Measurements from ENCODE around the gene NAV1.

The NAV1 gene

DNA sequence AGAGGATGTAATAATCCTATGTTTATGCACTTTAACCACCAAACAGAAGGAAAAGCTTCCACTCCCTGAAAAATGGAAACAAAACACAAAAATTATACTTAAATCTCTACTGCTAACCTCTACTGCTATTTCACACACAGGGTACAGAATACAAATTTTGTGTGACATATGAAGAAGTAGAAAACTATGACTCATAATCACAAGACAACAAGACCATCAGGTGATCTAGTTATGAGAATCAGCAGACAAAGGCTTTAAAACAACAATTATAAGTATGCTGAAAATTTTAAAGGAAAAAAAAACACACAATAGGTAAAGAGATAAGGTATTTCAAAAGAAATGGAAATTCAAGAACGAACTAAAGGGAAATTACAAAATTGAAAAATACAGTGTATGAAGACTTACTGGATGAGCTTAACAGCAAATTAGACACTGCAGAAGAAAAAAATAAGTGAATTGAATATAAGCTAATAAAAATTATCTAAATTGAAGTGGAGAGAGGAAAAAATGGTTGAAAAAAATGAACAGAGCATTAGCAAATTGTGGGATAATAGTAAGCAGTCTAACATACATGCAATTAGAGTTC lies 13.6 kb upstream of the NAV1 start:
- no peak for FAIRE-seq

DNA sequence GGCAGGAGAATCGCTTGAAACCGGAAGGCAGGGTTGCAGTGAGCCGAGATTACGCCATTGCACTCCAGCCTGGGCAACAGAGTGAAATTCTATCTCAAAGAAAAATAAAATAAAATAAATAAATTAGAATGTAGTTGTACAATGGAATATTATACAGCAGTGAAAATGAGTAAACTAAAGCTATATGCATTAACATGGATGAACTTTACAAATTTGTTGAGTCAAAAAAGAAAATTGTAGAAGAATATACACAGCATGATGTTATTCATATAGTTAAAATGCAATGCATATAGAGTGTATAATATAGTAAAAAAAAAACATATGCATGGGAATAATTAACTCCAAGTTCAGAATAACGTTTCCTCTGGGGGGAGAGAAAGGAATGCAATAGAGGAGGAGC lies 11.0 kb upstream of the NAV1 start:
- FAIRE-seq = no peak

DNA sequence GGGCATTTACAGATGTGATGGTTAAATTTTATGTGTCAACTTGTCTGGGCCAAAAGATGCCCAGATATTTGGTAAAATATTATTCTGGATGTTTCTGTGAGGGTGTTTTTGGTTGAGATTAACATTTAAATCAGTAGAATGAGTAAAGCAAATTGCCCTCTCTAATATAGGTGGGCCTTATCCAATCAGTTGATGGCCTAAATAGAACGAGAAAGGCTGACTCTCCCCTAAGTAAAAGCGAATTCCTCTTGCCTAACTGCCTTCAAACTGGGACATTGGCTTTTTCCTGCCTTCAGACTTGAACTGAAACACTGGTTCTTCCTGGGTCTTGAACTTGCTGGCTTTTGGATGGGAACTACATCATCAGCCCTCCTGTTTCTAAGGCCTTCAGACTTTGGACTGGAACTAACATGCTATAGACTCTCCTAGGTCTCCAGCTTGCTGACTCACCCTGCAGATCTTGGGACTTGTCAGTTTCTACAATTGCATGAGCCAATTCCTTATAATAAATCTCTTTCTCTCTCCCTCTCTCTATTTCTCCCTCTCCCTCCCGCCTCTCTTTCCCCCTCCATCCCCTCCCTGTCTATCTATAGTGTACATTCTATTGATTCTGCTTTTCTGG lies 10.2 kb upstream of the NAV1 start:
- FAIRE-seq = no peak

DNA sequence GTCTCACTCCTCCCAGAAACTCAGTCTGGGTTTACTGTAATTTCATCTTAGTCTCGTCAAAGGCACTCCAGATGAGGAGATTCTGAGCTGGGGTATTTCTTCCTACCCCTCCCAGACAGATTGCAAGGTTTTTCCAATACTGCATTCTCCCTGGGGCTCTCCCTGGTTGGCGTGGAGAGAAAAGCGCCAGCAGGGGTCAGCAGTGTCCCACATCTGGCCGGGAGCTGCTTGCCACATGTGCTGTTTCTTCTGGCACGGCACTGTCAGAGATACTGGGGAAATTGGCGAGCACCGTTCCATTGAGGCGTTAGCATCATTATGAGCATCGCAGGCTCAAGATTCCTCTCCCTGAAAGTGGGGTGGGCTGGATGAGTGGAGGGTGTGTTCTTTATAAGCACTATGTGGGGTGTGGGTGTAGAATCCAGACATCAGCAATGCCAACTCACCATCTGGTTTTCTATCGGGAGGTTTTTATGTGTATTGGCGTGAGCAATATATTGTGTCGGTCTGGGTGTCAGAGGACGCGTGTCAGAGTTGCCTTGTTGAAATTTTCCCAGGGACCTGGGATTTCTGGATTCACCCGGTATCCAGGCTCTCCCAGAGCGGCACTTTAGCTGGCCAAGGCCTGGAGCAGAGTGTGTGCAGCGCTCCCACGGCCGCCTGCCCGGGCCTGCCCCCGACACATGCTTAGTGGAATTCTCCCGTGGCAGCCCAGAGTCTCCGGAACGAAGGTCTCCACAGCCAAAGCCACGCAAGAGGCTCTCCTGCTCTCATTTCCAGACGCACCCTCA lies 8.0 kb upstream of the NAV1 start:
- no peak for FAIRE-seq

DNA sequence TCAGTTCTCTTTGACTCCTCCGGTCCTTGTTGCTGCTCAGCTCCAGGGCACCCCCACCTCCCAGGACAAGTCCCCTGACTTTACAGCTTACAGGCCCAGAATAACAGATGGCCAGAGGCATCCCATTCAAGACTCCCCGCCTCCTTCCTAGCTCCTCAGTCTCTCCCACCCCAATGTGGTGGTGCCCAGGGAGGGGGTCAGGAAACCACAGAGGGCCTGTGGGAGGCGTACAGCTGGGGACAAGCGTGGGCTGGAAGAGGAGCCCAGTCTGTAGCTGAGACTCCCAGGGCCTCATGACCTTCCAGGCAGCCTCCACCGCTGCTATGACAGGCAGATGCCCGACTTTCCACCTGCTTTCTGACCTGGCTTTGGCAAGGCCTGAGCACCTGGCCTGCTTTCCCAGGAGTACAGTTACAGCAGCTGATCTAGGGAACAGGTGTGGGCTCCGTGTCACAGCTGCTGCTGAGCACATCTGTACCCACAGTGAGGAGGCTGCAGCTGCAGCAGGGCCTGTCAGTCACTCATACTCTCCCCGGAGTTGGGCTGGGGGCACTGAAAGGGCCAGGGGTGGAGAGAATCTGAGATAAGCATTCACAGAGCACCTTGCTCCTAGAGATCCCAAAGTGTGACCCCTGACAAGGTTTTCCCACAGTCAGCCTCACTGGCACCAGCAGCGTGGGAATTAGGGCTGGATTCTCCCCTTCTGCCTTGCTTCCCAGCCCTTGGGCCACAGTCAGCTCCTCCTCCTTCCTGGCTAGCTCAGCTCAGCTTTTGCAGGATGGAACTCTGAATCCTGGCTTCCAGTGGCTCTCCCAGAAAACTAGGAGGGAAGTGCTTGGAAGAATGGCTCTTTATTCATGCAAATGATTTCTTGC lies 7.1 kb upstream of the NAV1 start:
- no peak for FAIRE-seq

DNA sequence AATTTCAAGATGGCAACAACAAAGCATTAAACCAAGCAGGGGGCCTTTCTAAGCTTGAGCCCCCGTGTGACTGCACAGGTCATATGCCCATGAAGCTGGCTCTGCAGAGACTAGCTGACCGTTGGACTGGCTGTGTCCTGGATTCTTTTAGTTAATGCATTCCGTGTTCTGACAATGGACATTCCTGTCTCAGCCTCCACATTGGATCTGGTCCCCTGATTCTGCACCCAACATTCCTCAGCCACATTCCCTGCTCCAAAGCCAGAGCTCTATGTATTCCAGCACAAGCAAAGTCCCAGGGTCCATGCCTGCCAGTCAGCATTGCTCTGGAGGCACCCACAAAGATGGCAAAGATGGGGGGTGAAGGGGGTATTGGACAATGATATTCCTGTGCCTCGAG lies 5.1 kb upstream of the NAV1 start:
- no peak for FAIRE-seq

DNA sequence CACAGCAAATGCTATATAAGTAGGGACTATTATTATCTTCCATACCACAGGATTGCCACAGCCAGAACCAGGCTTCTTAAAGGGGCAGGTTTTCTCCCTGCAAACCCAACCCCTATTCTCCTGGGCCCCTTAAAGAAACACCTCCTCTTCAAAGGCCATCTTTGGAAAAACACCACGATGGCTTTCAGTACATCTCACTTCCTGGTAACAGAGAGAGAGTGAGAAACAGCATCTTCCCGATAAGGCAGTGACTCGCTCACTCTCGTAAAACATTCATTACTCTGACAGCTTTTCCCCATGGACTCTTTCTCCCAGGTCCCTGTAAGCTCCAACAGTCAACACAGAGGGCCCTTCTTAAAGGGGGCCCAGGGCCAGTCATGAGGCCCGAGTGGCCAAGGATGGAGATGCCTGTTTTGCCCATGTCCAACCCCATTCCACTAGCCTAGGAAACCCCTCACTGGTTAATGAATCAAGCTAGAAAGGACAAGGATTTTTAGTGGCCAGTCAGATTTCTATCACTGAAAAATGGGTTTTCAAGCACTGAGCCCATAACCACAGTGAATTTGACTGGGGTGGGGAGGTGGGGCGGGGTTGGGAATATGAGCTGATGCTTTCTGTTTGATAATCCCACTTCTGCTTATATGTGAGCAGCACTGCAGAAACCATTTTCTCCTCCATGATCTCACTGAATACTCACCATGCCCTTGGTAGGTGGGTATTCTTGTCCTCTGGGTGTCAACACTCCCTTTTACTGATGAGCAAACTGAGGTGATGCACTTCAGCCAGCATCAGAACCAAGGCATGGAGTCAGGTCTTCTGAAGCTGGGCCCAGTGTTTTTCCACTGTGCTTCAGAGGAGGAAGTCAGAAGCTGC lies 3.6 kb upstream of the NAV1 start:
- FAIRE-seq = no peak

DNA sequence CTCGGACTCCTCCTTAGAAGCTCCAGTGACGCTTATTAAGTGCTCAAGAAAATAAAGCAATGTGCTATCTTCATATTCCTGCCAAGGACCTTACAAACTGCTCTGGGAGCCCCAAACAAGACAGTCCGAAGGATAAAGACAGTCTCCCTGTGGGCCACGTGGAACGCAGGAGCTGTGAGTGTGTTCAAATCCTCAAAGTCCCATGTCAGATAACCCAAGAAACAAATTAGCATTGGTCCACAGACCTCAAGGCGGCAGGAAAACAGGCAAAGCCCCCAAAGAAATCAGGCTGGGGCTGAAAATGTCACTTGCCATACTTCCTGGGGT lies 3.0 kb upstream of the NAV1 start:
- no peak for FAIRE-seq

DNA sequence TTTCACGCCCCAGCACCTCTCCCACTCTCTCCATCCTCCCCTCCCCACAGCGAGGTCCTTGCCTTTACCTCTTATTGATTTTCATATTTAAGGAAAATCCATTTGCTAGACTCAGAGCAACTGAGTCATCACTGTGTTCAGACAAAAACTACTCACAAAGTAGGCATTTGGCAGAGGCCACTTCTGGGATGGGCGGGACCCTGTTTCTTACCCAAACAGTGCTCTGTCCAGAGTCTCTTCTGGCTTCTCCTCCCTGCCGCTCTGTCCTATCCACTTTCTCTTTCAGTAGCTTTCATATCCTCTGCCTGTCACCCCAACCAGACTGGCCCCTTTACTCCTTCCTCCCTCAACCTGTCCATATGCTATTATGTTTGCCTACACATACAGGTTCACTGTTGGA lies 2.4 kb upstream of the NAV1 start:
- FAIRE-seq = no peak

DNA sequence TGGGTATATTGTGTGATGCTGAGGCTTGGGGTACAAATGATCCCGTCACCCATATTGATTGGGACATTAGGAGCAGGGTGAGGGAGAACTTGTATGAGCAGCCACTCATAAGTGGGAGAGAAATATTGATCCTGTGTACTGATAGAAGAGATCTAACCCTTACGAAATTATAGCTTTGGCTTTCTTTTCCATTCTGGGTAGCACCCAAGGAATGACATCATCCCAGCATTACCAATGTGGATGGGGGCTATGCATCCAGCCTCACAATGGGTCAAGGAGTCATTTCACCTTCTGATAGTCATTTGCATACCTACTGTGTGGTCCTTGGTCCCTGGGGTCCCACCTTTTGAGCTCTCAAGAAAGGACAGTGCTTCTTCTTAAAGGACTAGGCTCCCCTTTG lies 1.9 kb upstream of the NAV1 start:
- no peak for FAIRE-seq

DNA sequence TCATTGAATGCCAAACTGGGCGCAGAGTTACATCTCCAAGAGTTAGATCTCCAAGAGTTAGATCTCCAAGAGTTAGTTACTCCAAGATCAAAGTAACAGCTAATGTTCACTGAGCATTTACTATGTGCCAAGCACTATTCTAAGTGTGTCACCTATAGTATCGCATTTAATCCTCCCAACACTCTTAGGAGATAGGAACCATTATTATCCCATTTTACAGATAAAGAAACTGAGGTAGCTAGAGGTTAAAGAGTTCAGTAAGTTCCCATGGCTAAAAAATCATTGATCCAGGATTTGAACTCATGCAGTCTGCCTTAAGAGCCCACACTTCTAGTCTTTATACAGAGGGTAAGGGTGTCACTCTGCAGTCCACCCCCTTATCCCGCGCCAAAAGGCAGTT lies 1.5 kb upstream of the NAV1 start:
- FAIRE-seq = no peak

DNA sequence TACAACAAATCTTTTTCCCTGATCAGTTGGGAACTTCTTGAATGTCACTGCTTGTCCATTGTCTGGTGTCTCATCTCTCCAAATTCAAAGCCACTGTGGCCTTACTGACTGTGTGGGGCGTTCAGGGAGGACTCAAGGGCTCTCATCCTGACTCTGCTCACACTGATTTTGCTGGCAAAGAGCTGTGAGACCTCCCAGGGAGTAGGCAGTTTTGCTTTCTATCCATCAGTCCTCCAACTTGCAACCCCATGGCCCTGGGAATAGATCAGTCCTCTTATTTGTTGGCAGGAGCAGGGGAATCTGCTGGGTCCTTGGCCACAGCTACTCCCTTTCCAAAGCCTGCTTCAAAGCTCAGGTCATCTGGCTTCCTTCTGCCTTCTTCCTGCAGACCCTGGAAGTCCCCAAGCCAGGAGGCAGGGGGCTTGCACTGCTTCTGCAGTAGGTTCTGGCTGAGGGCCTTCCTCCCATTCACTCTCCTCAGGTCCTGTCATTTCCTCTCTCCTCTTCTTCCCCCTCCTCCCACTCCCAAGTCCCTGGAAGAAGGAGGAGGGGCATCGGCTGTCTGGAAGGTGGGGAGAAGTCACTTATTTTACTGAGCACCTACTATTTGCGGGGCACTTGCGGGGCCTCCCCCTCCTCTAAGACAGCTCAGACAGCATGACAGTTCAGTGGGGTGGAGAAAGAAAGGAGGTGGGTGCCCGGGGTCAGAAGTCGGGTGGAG lies 876 bp upstream of the NAV1 start:
- FAIRE-seq = no peak

DNA sequence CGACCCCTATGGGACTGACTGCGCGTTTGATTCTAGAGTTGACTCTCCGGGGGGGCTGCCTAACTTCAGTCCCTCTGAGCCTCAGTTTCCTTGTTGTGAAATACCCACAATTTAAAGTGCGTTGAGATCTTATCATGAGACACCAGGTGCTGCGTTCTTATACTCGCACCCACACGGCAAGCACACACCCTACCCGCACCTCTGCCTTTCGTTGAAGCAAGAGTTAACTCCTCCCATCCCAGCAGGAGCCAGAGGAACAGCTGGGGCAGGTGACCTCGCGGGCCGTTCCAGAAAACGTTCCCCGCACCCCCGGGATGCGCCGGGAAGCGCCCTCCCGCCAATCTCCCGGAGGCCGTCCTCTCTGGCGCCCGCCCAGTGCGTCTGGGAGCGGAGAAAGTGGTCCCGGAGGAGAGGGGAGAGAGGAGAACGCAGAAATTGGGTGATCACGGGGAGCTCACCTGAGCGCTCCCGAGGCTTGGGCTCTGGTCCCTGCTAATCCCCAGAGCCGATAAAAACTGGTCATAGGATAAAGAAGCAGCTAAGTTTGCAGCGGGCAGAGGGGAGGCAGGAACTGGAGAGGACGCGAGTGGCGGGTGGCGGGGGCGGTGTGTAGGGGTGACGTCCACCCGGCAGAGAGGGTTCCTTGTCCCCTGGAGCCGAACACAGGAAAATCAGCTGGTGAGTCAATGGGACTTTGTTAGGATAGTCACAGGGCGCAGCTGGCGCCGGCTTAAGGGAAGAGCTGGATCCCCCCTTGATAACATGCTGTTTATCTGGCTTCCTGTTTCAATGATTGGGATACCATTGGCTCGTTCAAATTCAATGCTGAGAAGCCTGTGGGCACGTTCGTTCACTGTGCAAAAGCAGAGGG lies 869 bp downstream of the NAV1 start:
- no peak for FAIRE-seq

DNA sequence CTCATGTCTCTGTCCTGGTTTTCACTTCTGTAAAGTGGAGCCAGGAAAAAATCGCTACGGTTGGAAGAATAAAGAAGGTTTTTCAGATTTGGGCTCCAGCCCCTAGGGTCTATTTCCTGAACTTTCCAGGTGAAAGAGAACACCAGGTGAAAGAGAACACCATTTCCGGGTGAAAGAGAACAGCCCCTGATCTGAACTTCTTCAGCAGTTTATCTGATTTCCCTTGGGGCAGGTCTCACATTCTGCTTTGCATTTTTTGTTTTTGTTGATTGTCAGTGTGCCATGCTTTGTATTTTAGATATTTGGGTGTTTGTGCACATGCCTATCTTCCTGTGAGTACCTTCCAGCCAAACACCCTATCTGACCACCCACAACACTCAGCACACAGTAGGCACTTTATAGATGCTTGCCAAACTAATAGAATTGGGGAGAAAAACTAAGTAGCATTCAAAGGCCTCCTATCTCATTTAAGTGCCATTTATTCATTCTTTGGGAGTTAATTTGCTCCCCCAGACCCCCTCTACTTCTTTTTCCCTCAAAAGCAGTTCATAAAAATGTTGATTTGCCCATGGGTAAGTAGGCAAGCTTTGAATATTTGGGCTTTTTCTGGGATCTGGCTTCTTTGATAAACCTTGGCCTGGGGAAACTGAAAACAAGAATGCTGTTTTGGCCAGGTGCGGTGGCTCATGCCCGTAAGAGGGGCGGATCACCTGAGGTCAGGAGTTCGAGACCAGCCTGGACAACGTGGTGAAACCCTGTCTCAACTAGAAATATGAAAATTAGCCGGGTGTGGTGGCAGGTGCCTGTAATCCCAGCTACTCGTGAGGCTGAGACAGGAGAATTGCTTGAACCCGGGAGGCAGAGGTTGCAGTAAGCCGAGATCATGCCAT lies 2.2 kb downstream of the NAV1 start:
- no peak for FAIRE-seq

DNA sequence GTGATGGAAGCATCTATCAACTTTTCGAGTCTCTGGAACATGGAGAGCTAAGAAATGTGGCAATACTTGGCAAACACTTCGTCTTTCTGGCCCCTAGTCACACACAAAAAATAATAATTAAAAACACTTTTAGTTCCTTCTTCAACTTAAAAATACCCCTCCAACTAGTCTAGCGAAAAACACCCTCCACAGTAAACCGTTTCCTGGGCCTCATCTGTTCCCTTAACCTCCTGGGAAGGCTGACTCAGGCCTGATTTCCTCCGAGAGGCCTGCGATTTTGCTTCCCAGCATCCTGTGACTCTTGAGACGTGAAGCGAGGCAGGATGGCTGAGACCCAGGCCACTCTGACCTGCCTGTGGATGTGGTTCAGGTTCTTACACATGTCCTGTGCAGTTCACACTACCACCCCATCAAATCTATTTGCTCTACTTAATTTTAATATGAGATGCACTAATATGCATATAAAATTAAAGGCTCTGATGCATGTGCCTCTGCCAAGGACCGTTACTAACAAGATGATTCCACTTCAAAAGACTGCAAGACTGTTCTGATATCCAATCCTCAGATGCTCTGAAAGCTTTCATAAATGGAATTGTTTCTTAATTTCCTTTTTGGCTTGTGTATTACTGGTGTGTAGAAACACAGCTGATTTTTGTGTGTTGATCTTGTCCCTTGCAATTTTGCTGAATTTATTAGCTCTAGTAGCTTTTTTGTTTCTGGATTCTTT lies 3.5 kb downstream of the NAV1 start:
- no peak for FAIRE-seq

DNA sequence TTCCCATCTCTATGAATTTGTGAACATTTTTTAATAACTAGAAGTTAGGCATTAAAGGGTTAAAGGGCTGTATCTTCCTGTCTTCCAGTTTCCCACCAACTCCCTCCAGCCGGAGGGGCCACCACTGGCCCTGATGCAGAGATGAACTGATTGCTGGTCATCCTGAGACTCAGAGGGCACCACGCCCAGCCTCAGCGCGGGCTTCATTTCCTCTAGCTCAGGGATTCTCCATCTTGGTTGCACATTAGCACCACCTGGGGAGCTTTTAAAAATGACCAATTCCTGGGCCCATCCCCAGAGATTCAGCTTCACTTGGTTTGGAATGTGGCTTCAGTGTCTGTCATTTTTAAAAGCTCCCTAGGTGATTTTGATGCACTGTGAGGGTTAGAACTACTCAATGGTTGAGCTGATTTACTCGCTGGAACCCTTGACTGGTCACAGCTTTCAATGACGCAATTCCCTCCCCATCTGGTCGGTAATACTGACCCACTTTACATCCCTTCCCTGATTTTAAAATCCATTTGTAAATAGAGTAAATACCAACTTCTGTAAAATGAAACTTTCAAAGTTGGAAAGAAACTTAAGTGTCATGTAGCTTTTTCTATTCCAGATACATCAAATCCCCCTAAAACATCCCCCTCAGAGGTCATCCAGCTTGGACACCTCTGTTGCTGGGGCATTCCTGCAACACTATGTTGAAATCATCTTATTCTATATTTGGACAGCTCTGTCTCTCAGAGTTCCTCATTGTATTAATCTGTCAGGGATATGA lies 5.1 kb downstream of the NAV1 start:
- FAIRE-seq = no peak

DNA sequence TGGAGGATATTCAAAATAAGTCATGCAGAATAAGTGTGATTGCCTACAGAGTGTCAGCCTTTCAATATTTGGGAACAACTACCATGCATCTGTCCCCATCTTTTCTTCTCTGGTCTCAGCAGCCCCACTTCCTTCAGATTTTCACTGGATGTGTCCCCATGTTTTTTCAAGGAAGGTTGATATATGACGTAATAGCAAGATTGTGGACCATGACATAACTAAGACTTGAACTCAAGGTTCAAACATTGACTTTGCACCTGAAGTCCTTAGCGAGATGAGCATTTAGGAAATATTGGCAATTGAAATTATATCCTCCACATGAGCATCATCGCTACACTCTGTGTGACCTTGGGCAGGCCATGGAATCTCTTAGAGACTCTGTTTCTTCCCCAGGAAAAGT lies 5.8 kb downstream of the NAV1 start:
- FAIRE-seq = no peak

DNA sequence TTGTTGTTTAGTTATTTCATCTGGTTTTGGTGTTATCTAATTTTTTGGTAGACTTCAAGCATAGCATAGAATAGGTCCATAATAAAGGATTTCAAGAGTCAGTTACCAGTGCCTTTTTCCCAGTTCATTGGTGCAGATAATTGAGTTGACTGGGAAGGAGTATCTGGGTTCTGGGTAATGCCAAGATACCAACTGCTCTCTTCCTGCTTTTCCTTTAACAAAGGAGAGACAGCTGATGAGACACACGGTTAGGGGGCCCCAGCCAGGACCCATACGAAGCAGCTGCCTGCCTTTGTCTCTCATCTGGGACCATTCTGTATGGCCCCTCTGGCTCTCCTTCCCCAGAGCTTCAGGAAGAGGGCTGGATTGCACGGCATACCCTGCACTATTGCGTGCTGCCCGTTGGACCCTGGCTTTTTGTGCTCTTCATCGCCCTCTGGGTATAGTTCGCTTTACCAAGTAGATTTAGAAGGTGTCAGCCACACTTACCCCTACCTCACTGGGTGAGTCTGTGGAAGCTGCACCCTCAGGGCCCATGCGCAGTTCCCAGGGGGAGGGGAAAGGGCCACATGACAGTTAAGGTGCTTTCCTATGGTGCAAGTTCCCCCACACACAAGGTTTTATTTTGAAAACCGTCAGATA lies 7.0 kb downstream of the NAV1 start:
- FAIRE-seq = no peak

Measured in islet of Langerhans (tissue), 1 donor.